ENCODE measurements around the gene CD37. TPM values are rescaled to one million over a fixed set of nuclear protein-coding genes. Genes with fewer than 3 reads are reported as not detected.
A peak's percentile ranks its signal among the peaks of the same experiment; 100 is the strongest.

The CD37 gene
- total and polyA plus RNA-seq, 2 experiments from 2014 or later: 106 TPM; not detected in 1

GRCh38 chr19:49327878-49328544 is 7.2 kb upstream of the CD37 start:
- Histone ChIP-seq H3K4me2 (no peak overlapping the region), H3K27me3 (ENCODE audit: insufficient read depth) (no peaks in the 10 kb centered on the region), H3F3A (replicated peaks; ENCODE audit: low read depth) (0 out of 2 replicates have a peak, but pooled peaks cover 3% of the 10 kb centered on the region), H3K4me1 (ENCODE audit: insufficient read depth) (no peaks in the 10 kb centered on the region), H3K9me2 (ENCODE audit: insufficient read depth) (no peaks in the 10 kb centered on the region), H3K36me3 (ENCODE audit: insufficient read depth) (no peaks in the 10 kb centered on the region), H3K27ac (ENCODE audit: low read depth) (no peak overlapping the region), H3K79me2 (replicated peaks; ENCODE audit: insufficient read depth) (no peaks in the 10 kb centered on the region), H2AFZ (no peak overlapping the region), H3K4me3 (no peak overlapping the region), H4K20me1 (replicated peaks; ENCODE audit: insufficient read depth) (no peaks in the 10 kb centered on the region)
- DNase-seq (ENCODE audit: low spot score) (peak; percentile 85), ATAC-seq (peak; percentile 79)
- H3K36me3 Mint-ChIP-seq (ENCODE audit: low read depth): no peaks in the 10 kb centered on the region; the same call in 2 of the 3 replicates
- H3K9me3 Mint-ChIP-seq: peaks cover 2% of the 10 kb centered on the region; the same call in 1 of the 3 replicates
- H3K4me1 Mint-ChIP-seq: peaks cover 3% of the 10 kb centered on the region; the same call in 1 of the 3 replicates
- H3K4me3 Mint-ChIP-seq: no peak overlapping the region
- no peak overlapping the region for H3K27ac Mint-ChIP-seq
- H3K27me3 Mint-ChIP-seq (ENCODE audit: insufficient read depth, low read depth, poor library complexity): peaks cover 4% of the 10 kb centered on the region
- TF ChIP-seq, protein P1, sequence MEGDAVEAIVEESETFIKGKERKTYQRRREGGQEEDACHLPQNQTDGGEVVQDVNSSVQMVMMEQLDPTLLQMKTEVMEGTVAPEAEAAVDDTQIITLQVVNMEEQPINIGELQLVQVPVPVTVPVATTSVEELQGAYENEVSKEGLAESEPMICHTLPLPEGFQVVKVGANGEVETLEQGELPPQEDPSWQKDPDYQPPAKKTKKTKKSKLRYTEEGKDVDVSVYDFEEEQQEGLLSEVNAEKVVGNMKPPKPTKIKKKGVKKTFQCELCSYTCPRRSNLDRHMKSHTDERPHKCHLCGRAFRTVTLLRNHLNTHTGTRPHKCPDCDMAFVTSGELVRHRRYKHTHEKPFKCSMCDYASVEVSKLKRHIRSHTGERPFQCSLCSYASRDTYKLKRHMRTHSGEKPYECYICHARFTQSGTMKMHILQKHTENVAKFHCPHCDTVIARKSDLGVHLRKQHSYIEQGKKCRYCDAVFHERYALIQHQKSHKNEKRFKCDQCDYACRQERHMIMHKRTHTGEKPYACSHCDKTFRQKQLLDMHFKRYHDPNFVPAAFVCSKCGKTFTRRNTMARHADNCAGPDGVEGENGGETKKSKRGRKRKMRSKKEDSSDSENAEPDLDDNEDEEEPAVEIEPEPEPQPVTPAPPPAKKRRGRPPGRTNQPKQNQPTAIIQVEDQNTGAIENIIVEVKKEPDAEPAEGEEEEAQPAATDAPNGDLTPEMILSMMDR (conservative IDR thresholded peaks at IDR 0.05; ENCODE audit: low read depth in 2 of 2): peak; percentile 75 to 87
- TF ChIP-seq, protein P2, sequence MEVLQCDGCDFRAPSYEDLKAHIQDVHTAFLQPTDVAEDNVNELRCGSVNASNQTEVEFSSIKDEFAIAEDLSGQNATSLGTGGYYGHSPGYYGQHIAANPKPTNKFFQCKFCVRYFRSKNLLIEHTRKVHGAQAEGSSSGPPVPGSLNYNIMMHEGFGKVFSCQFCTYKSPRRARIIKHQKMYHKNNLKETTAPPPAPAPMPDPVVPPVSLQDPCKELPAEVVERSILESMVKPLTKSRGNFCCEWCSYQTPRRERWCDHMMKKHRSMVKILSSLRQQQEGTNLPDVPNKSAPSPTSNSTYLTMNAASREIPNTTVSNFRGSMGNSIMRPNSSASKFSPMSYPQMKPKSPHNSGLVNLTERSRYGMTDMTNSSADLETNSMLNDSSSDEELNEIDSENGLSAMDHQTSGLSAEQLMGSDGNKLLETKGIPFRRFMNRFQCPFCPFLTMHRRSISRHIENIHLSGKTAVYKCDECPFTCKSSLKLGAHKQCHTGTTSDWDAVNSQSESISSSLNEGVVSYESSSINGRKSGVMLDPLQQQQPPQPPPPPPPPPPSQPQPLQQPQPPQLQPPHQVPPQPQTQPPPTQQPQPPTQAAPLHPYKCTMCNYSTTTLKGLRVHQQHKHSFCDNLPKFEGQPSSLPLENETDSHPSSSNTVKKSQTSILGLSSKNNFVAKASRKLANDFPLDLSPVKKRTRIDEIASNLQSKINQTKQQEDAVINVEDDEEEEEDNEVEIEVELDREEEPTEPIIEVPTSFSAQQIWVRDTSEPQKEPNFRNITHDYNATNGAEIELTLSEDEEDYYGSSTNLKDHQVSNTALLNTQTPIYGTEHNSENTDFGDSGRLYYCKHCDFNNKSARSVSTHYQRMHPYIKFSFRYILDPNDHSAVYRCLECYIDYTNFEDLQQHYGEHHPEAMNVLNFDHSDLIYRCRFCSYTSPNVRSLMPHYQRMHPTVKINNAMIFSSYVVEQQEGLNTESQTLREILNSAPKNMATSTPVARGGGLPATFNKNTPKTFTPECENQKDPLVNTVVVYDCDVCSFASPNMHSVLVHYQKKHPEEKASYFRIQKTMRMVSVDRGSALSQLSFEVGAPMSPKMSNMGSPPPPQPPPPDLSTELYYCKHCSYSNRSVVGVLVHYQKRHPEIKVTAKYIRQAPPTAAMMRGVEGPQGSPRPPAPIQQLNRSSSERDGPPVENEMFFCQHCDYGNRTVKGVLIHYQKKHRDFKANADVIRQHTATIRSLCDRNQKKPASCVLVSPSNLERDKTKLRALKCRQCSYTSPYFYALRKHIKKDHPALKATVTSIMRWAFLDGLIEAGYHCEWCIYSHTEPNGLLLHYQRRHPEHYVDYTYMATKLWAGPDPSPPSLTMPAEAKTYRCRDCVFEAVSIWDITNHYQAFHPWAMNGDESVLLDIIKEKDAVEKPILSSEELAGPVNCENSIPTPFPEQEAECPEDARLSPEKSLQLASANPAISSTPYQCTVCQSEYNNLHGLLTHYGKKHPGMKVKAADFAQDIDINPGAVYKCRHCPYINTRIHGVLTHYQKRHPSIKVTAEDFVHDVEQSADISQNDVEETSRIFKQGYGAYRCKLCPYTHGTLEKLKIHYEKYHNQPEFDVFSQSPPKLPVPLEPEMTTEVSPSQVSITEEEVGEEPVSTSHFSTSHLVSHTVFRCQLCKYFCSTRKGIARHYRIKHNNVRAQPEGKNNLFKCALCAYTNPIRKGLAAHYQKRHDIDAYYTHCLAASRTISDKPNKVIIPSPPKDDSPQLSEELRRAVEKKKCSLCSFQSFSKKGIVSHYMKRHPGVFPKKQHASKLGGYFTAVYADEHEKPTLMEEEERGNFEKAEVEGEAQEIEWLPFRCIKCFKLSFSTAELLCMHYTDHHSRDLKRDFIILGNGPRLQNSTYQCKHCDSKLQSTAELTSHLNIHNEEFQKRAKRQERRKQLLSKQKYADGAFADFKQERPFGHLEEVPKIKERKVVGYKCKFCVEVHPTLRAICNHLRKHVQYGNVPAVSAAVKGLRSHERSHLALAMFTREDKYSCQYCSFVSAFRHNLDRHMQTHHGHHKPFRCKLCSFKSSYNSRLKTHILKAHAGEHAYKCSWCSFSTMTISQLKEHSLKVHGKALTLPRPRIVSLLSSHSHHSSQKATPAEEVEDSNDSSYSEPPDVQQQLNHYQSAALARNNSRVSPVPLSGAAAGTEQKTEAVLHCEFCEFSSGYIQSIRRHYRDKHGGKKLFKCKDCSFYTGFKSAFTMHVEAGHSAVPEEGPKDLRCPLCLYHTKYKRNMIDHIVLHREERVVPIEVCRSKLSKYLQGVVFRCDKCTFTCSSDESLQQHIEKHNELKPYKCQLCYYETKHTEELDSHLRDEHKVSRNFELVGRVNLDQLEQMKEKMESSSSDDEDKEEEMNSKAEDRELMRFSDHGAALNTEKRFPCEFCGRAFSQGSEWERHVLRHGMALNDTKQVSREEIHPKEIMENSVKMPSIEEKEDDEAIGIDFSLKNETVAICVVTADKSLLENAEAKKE (CRISPR knock-in tag; IDR thresholded peaks at IDR 0.05): no peak

All from GM23338 (cell line).